Thyroid gland (tissue), 4 donors: ENCODE results near the gene PHACTR1.

Source experiments
- POLR2A ChIP-seq, 2 donors: fragments of 450-650 bp; IDR thresholded peaks; one replicate each; pipeline ENCODE4 v1.6.1; 2017; ENCODE audit warnings: antibody characterized with exemption in 2 of 2, mild to moderate bottlenecking in 2 of 2, moderate library complexity in 1 of 2
- TF ChIP-seq, protein P1 (sequence below), 6 experiments: fragments of 200-600 bp in 3 of 6; fragments of 450-650 bp in 3 of 6; sonication (generic) in 3 of 6; IDR thresholded peaks; one replicate each; pipeline ENCODE4 v1.5.1; 2016 to 2019; ENCODE audit warnings: antibody characterized with exemption in 6 of 6, mild to moderate bottlenecking in 2 of 6, inconsistent platforms in 1 of 6, moderate library complexity in 1 of 6

DNA sequence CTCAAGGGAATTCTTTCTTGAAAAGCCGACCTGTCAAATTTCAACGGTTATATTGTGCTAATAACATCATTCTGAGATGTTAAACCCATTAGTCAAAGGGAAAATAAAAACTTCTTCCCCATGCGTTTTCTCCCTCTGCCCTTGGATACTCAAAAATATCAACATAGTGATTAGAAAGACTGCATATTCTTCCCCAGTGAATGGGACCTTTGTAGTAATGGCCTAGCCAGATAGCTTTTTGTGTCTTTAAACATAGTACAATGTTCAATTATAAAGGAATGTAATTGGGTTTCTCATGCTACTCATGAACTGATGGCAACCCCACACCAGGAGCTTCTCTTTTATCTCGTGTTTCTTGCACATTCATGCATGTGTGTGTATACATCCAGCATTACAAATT lies 69.4 kb downstream of the PHACTR1 start:
- TF ChIP-seq, protein P1, sequence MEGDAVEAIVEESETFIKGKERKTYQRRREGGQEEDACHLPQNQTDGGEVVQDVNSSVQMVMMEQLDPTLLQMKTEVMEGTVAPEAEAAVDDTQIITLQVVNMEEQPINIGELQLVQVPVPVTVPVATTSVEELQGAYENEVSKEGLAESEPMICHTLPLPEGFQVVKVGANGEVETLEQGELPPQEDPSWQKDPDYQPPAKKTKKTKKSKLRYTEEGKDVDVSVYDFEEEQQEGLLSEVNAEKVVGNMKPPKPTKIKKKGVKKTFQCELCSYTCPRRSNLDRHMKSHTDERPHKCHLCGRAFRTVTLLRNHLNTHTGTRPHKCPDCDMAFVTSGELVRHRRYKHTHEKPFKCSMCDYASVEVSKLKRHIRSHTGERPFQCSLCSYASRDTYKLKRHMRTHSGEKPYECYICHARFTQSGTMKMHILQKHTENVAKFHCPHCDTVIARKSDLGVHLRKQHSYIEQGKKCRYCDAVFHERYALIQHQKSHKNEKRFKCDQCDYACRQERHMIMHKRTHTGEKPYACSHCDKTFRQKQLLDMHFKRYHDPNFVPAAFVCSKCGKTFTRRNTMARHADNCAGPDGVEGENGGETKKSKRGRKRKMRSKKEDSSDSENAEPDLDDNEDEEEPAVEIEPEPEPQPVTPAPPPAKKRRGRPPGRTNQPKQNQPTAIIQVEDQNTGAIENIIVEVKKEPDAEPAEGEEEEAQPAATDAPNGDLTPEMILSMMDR (IDR thresholded peaks at IDR 0.05), result no peak
- no peak for TF ChIP-seq POLR2A (IDR thresholded peaks at IDR 0.05)
